H1 (cell line): ENCODE measurements around the gene PRMT2. TPM values are rescaled to one million over a fixed set of nuclear protein-coding genes. Genes with fewer than 3 reads are reported as not detected.

ENCODE experiments used
- SP2 ChIP-seq: IDR thresholded peaks from 2 replicates; pipeline ENCODE4 v1.6.1; 2012; ENCODE audit warnings: mild to moderate bottlenecking, low read length, inconsistent platforms
- polyA plus RNA-seq, 7 experiments: library from polyadenylated mRNA; depleted of rRNA in 3 of 7; stranded (reverse) in 5 of 7; unstranded in 2 of 7; fragments of >200 nt in 5 of 7; fragments of 200-250 nt in 2 of 7; gene quantifications; 1 replicate in 5 of 7; 2 replicates in 1 of 7; 4 replicates in 1 of 7; pipeline versions ENCODE4 v1.2.1 to v1.2.3, GENCODE V29; 2011 to 2013; ENCODE audit warnings: missing spikeins in 2 of 7, mixed read lengths in 2 of 7
- total RNA-seq: library from RNA; stranded (reverse); fragmentation: NEBNext Ultra II Directional; extraction: Animal tissue kit (Norgen Biotek cat#: 25700); gene quantifications from 2 replicates; pipeline ENCODE4 v1.2.1, GENCODE V29; 2021
- TF ChIP-seq, protein P1 (sequence below): IDR thresholded peaks from 2 replicates; pipeline ENCODE4 v1.6.1; 2011; ENCODE audit warnings: low read depth, mild to moderate bottlenecking, low read length; ENCODE audit not compliant: insufficient read depth

The PRMT2 gene
- total and polyA plus RNA-seq, 2 of the 8 experiments (the other 6 are each of a cell fraction or from before 2014, with no cell fraction given), result 45.8 to 59.2 TPM

DNA sequence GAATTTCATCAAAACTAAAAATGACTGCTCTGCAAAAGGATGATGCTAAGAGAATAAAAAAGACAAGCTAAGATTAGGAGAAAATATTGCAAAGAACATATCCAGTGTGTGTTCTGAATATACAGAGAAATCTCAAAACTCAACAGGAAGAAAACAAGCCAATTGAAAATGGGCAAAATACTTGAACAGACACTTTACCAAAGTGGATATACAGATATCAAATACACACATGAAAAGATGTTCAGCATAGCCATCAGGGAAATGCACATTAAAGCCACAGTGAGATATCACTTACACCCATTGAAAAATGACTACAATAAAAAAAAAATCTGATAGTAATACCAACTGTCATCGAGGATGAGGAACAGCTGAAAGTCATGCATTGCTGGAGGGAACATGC lies 21.3 kb downstream of the PRMT2 start (continued):
- TF ChIP-seq, protein P1, sequence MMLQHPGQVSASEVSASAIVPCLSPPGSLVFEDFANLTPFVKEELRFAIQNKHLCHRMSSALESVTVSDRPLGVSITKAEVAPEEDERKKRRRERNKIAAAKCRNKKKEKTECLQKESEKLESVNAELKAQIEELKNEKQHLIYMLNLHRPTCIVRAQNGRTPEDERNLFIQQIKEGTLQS, result no peak
- TF ChIP-seq SP2, result no peak
